Ascending aorta (tissue), 2 donors: ENCODE results near the gene MED13. TPM values are rescaled to one million over a fixed set of nuclear protein-coding genes. Genes with fewer than 3 reads are reported as not detected.

Experiments
- DNase-seq, 2 donors: peaks; one replicate each; pipeline ENCODE4 v3.0.0-alpha.2; 2019; ENCODE audit warnings: low spot score in 2 of 2
- H3K27ac ChIP-seq, 2 donors: fragments of 200-600 bp; sonication (generic); one replicate each; pipeline ENCODE4 v1.5.1; 2016 to 2017; ENCODE audit warnings: mild to moderate bottlenecking in 1 of 2
- H3K27me3 ChIP-seq: fragments of 200-600 bp; sonication (generic); one replicate; pipeline ENCODE4 v1.5.1; 2017
- H3K36me3 ChIP-seq, 2 donors: fragments of 200-600 bp; sonication (generic); one replicate each; pipeline ENCODE4 v1.5.1; 2016
- H3K4me1 ChIP-seq, 2 donors: fragments of 200-600 bp; sonication (generic); one replicate each; pipeline ENCODE4 v1.5.1; 2016 to 2017; ENCODE audit warnings: mild to moderate bottlenecking in 1 of 2
- H3K4me3 ChIP-seq, 2 donors: fragments of 200-600 bp; sonication (generic); one replicate each; pipeline ENCODE4 v1.5.1; 2016 to 2017; ENCODE audit warnings: mild to moderate bottlenecking in 1 of 2
- H3K9me3 ChIP-seq, 2 donors: fragments of 200-600 bp; sonication (generic); one replicate each; pipeline ENCODE4 v1.5.1; 2016
- intact Hi-C: fragments of 100-400 bp; cut with DNase I; formaldehyde crosslinking; loops from one replicate; pipeline ENCODE4 v1.15.1; 2023
- total RNA-seq: library from RNA; depleted of rRNA; stranded (reverse); fragments of >200 nt; gene quantifications from one replicate; pipeline ENCODE4 v1.1.0, GENCODE V29; 2016
- TF ChIP-seq, protein P1 (sequence below), 3 experiments: fragments of 200-600 bp in 2 of 3; fragments of 450-650 bp in 1 of 3; sonication (generic) in 2 of 3; IDR thresholded peaks; one replicate each; pipeline ENCODE4 v1.5.1; 2016 to 2019; ENCODE audit warnings: antibody characterized with exemption in 3 of 3, mild to moderate bottlenecking in 1 of 3, moderate library complexity in 1 of 3

The MED13 gene
- total RNA-seq, 1 donor from 2014 or later, result 19.5 TPM

GRCh38 chr17:62052765-62053338 lies 12.2 kb downstream of the MED13 start:
- peaks cover 12 to 39% of the 10 kb centered on the region in 2 donors for H3K36me3 ChIP-seq
- DNase-seq, result no peak
- intact Hi-C loops, result no loop called here
- no peaks in the 10 kb centered on the region for H3K27me3 ChIP-seq
- H3K9me3 ChIP-seq, result no peaks in the 10 kb centered on the region
- H3K27ac ChIP-seq, result no peak overlapping the region
- no peak overlapping the region for H3K4me3 ChIP-seq
- TF ChIP-seq, protein P1, sequence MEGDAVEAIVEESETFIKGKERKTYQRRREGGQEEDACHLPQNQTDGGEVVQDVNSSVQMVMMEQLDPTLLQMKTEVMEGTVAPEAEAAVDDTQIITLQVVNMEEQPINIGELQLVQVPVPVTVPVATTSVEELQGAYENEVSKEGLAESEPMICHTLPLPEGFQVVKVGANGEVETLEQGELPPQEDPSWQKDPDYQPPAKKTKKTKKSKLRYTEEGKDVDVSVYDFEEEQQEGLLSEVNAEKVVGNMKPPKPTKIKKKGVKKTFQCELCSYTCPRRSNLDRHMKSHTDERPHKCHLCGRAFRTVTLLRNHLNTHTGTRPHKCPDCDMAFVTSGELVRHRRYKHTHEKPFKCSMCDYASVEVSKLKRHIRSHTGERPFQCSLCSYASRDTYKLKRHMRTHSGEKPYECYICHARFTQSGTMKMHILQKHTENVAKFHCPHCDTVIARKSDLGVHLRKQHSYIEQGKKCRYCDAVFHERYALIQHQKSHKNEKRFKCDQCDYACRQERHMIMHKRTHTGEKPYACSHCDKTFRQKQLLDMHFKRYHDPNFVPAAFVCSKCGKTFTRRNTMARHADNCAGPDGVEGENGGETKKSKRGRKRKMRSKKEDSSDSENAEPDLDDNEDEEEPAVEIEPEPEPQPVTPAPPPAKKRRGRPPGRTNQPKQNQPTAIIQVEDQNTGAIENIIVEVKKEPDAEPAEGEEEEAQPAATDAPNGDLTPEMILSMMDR (IDR thresholded peaks at IDR 0.05), result no peak
- H3K4me1 ChIP-seq, result peaks cover 0 to 32% of the 10 kb centered on the region in 2 donors

DNA sequence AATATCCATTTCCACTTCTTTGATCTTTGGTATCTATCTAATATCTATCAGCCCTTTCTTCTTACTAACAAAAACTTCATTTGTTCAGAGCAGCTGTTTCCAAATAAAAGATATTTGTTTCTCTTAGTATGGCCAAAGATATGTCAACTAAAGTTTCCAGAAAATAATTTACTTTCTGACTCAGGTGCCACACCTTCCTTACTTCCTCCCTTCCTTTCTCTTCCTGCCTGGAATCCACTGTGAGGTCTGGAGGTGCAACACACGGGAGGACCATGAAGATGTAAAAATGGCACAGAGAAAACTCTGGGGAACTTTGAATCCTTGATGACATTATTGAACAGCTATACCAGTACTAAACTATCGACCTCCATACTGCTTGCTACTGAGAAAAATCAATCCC lies 14.0 kb downstream of the MED13 start:
- H3K36me3 ChIP-seq, result peaks cover 21 to 56% of the 10 kb centered on the region in 2 donors
- H3K9me3 ChIP-seq, result no peaks in the 10 kb centered on the region
- H3K27ac ChIP-seq, result no peak overlapping the region
- no peak overlapping the region for H3K4me3 ChIP-seq
- peaks cover 0 to 18% of the 10 kb centered on the region in 2 donors for H3K4me1 ChIP-seq
- TF ChIP-seq, protein P1 (IDR thresholded peaks at IDR 0.05), result no peak
- no peaks in the 10 kb centered on the region for H3K27me3 ChIP-seq
- DNase-seq, result no peak
- intact Hi-C loops, result no loop called here

DNA sequence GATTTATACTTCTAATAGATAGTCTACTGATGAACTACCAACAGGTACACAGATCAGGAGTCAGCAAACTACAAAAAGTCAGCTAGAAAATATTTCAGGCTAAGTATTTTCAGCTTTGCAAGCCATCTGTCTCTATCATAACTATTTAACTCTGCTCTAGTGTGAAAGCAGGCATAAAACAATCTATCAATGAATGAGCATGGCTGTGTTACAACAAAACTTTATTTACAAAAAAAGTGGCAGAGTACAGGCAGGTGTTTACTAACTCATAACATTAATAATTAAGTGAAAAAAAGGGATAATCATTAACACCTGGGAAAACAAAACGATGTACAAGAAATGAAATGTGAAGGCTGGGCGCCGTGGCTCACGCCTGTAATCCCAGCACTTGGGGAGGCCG lies 15.8 kb downstream of the MED13 start:
- intact Hi-C loops, result no loop called here
- H3K27me3 ChIP-seq, result no peaks in the 10 kb centered on the region
- H3K27ac ChIP-seq, result no peak overlapping the region
- TF ChIP-seq, protein P1 (IDR thresholded peaks at IDR 0.05), result no peak
- H3K9me3 ChIP-seq, result no peaks in the 10 kb centered on the region
- H3K36me3 ChIP-seq, result peaks cover 31 to 55% of the 10 kb centered on the region in 2 donors
- no peak overlapping the region for H3K4me3 ChIP-seq
- peaks cover 0 to 13% of the 10 kb centered on the region in 2 donors for H3K4me1 ChIP-seq
- DNase-seq, result no peak

DNA sequence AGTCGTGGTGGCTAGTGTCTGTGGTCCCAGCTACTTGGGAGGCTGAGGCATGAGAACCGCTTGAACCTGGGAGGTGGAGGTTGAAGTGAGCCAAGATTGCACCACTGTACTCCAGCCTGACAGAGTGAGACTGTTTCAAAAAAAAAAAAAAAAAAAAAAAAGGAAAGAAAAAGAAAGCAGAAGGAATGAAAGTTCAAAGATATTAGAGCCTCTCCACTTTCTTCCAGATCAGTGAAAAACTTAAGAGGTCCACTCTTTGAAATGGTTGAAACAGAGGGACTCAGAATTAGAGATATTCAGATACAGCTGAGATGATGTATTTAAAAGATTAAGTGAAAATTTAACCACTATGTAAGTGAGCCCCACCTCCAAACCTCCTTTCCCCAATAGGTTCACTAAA lies 16.8 kb downstream of the MED13 start:
- no peak overlapping the region for H3K27ac ChIP-seq
- H3K36me3 ChIP-seq, result peaks cover 35 to 58% of the 10 kb centered on the region in 2 donors

DNA sequence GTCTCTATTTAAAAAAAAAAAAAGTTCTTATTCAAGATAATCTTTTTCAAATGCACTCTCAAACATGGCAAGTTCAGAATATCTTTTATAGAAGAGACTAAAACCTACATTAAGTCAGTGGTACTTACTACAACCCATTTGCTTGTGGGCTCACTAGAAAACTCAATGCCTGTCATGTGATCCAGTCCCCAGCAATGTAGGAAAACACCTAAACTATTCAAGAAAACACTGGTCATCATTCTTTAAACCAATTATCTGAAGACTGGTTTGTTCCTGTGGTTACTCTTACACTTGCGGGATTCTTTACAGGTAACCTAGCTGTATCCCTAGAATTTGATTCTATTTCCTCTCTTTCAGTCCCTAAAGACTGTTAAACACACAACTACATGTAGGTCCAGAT lies 19.6 kb downstream of the MED13 start:
- Histone ChIP-seq H3K36me3 (peaks cover 42 to 43% of the 10 kb centered on the region in 2 donors), H3K27me3 (no peaks in the 10 kb centered on the region), H3K4me3 (no peak overlapping the region), H3K27ac (no peak overlapping the region), H3K9me3 (no peaks in the 10 kb centered on the region), H3K4me1 (no peaks in the 10 kb centered on the region)
- intact Hi-C loops, result no loop called here
- TF ChIP-seq, protein P1 (IDR thresholded peaks at IDR 0.05), result no peak
- no peak for DNase-seq

More for the DNA sequence above, 16.8 kb downstream of the MED13 start:
- no peak overlapping the region for H3K4me3 ChIP-seq
- DNase-seq, result no peak
- no peaks in the 10 kb centered on the region for H3K9me3 ChIP-seq
- no peaks in the 10 kb centered on the region for H3K27me3 ChIP-seq
- H3K4me1 ChIP-seq, result peaks cover 0 to 5% of the 10 kb centered on the region in 2 donors
- intact Hi-C loops, result no loop called here
- TF ChIP-seq, protein P1 (IDR thresholded peaks at IDR 0.05), result no peak

DNA sequence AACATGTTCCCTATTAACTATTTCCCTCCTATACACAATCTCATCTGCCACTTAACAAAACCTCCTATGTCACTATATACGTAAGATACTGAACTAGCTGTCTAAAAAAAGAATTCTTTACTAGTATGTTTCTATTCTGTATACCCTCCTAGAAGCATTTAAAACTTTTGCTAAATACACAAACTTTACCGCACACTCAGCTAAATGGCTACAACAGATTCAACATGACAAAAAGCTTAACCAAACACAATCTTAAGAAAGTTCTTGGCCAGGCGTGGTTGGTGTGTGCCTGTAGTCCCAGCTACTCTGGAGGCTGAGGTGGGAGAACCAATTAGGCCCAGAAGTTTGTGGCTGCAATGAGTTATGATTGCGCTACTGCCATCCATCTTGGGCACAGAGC lies 20.0 kb downstream of the MED13 start:
- no peak overlapping the region for H3K27ac ChIP-seq
- no peaks in the 10 kb centered on the region for H3K4me1 ChIP-seq
- intact Hi-C loops, result no loop called here
- TF ChIP-seq, protein P1 (IDR thresholded peaks at IDR 0.05), result no peak
- H3K4me3 ChIP-seq, result no peak overlapping the region
- H3K36me3 ChIP-seq, result peaks cover 40 to 41% of the 10 kb centered on the region in 2 donors
- no peak for DNase-seq
- no peaks in the 10 kb centered on the region for H3K9me3 ChIP-seq
- no peaks in the 10 kb centered on the region for H3K27me3 ChIP-seq
